GM21390 (cell line): Measurements from ENCODE around the gene TEX9.
"Not testable (repeated sequence)": the region's sequence is repeated elsewhere in the genome, so short reads cannot be mapped to it uniquely, and the experiment has no call there.

Experiments used
- ATAC-seq: cut with Tn5 transposase; IDR thresholded peaks from one replicate; pipeline ENCODE4 v1.9.1; 2021; ENCODE audit not compliant: unreplicated experiment

The TEX9 gene

DNA sequence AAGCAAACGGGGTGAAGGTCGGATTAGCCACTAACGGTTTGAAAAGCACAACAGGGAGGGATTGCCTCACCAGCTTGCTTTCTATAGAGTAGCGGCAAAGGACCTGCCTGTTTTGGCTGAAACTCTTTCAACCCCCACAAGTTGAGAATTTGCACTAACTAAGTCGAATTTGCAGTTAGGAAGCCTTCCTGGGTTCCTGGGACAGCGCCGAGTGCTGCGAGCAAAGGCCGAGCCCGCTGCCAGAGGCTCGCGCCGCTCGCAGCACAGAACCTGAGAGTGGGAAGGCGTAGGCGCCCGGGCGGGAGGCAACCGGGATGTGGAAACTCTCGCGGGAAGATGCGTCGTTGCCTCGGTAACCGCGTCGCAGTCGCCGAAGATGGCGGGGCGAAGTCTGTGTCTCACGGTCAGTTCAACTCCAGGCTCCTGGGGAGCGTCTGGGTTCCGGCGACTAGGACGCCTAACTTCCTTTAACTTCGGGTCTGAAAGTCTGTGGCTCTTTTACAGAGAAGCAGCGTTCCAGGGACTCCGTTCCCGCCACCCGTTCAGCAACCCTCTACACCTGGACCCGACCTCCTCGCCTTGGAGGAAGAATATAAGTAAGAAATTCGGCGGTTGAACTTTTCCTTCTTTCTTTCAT, at the start of gene TEX9:
Gene TEX9, plus strand, starts transcription at position 352 of the 637 bp plus-strand sequence. Its CDS starts 25 bp downstream, at position 377.
- ATAC-seq = peak; percentile 89

DNA sequence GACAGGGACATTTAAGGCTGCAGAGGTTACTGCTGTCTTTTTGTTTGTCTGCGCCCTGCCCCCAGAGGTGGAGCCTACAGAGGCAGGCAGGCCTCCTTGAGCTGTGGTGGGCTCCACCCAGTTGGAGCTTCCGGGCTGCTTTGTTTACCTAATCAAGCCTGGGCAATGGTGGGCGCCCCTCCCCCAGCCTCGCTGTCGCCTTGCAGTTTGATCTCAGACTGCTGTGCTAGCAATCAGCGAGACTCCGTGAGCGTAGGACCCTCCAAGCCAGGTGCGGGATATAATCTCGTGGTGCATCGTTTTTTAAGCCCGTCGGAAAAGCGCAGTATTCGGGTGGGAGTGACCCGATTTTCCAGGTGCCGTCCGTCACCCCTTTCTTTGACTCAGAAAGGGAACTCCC, 48.7 kb upstream of the TEX9 start:
- not testable (repeated sequence) for ATAC-seq

GRCh38 chr15:56320316-56320715, 44.9 kb upstream of the TEX9 start:
- no peak for ATAC-seq

GRCh38 chr15:56320861-56321260, 44.4 kb upstream of the TEX9 start:
- no peak for ATAC-seq

- ATAC-seq = no peak
Measured at GRCh38 chr15:56322444-56322843, 42.8 kb upstream of the TEX9 start.

DNA sequence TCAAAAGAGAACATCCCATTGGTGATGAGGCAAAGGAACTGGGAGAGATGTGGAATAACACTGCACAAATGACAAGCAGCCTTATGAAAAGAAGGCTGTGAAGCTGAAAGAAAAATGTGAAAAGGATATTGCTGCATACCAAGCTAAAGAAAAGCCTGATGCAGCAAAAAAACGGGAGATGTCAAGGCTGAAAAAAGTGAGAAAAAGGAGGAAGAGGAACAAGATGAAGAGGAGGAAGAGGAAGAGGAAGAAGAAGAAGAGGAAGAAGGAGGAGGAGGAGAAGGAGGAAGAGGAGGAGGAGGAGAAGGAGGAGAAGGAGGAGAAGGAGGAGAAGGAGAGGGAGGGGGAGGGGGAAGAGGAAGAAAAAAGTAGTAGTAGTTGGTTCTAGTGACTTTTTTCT, 41.8 kb upstream of the TEX9 start:
- ATAC-seq = no peak

GRCh38 chr15:56325186-56325585, 40.0 kb upstream of the TEX9 start:
- ATAC-seq = no peak

GRCh38 chr15:56327721-56328502, 37.3 kb upstream of the TEX9 start:
- no peak for ATAC-seq

DNA sequence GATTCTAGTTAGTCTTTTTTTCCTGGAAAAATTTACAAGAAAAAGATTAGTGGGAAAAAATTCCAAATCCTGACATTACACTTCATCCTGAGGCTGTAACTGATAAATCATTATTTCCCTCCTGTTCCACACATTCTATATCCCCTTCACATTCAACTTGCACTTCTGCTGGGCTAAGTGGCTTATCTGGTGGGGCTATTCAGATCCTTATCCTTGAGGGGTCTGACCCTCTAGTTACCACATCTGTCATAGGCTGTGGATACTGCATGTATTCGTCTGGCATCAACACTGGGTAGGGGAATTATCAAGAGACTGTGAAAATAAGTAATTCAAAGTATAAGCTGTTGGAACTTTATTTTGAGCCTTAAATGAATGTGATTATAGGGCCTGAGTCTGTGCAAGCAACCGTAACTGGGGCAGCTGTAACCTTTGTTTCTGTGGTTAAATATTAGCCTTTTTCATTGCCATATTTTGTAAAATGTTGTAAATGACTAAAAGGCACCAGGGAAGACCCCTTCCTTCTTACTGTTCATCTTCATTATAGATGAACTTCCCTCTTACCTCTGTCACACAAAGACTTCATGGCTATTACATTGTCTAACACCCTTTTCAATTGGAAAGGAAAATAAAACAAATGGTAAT, 28.0 kb upstream of the TEX9 start:
- no peak for ATAC-seq

DNA sequence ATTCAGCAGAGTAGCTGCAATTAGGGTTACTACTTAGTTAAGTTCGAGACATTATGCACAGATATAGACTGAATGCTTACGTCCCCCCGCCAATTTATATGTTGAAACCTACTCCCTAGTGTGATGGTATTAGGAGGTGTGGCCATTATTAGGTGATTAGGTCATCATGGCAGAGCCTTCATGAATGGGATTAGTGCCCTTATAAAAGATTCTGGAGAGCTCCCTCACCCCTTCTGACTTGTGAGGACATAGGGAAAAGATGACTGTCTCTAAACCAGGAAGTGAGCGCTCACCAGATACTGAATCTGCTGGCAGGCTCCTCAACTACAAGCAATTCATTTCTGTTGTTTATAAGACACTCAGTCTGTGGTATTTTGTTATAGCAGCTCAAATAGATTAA, 25.6 kb upstream of the TEX9 start:
- no peak for ATAC-seq

- no peak for ATAC-seq
Measured at GRCh38 chr15:56341201-56341600, 24.0 kb upstream of the TEX9 start.

GRCh38 chr15:56342653-56343052, 22.6 kb upstream of the TEX9 start:
- no peak for ATAC-seq

DNA sequence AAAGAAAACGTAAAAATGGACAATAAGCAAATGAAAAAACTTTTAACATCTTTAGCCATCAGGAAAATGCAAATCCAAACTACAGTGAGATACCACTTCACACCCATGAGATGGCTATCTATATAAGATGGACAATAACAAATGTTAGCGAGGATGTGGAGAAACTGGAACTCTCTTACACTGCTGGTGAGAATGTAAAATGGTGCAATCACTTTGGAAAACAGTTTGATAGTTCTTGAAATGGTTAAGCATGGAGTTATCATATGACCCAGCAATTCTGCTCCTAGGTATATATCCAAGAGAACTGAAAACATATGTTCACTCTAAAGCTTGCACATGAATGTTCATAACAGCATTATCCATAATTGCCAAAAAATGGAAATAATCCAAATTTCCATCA, 21.3 kb upstream of the TEX9 start:
- no peak for ATAC-seq

DNA sequence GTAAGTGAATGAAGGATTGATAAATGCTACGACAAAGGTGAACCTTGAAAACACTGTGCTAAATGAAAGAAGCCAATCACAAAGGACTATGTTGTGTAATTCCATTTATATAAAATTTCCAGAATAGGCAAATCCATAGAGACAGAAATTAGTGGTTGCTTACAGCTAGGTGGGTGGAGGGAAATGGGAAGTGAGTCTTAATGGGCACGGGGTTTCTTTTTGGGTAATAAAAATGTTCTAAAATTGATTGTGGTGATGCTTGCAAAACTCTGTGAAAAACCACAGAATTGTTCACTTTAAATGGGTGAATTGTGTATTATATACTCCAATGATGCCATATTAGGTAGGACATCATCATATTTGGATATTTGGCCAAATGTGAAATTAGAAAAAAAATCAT, 20.9 kb upstream of the TEX9 start:
- ATAC-seq = no peak

- ATAC-seq = no peak
Measured at GRCh38 chr15:56346414-56346813, 18.8 kb upstream of the TEX9 start.

DNA sequence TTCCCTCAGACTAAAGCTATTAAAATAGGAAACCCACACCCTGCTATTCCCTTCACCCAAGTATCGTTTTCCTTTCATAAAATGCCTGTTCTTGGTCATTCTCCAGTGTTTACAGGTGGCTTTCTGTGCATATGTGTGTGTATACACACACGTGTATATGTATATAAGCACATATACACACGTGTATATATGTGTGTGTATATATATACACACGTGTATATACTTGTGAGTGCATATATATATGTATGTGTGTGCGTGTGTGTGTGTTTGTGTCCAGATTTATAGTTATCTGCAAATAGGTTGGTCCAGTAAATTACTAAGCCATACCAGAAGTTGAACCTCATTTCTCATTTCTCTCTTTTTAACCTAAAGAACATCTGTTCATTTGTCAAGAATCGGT, 15.7 kb upstream of the TEX9 start:
- no peak for ATAC-seq

DNA sequence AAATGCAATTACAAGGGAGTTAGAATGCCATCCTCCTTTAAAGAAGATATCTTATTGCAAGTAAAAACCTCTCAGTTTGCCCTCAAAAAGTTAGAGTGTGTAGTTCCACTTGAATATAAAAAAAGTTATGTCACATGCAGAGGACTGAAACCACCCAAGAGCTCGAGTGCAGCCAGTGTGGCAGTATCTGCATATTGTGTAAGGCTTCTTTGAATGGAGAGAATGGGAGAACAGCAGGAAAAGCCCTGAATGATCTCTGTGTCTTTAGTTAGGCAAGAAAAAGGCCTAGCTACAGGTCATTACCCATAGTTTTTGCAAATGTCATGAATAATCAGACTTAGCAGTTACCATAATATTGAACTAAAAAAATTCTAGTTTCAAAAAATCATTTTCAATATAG, 13.9 kb upstream of the TEX9 start:
- ATAC-seq = no peak

- no peak for ATAC-seq
Measured at GRCh38 chr15:56351957-56352506, 13.2 kb upstream of the TEX9 start.

- no peak for ATAC-seq
Measured at GRCh38 chr15:56353119-56353518, 12.1 kb upstream of the TEX9 start.

DNA sequence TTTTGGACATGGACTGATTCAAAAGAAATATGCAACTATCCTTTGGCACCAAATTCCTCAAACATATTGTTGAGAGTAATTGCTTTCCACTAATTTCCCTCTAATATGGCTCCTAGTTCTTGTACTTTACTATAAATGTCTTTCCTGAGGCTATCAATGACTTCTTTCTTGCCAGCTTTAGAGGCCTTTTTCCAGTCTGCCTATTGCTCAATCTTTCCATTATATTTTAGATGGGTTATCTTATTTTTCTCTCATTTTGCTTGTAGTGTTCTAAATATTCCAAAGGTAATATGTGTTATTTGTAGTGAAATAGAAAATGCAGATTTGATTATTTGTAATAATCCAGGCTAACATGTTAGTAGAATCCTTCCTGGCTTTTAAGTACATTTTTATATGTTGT, 11.5 kb upstream of the TEX9 start:
- no peak for ATAC-seq

GRCh38 chr15:56356616-56357015, 8.6 kb upstream of the TEX9 start:
- ATAC-seq = peak; percentile 51

DNA sequence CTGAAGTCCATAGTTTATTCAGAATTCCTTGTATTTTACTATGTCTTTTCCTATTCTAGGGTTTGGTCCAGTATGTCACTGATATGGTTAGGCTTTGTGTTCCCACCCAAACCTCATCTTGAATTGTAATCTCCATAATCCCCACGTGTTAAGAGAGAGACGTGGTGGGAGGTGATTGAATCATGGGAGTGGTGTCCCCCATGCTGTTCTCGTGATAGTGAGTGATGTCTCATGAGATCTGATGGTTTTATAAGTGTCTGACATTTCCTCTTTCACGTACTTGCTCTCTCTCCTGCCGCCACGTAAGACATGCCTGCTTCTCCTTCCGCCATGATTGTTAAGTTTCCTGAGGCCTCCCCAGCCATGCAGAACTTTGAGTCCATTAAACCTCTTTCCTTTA, 6.6 kb upstream of the TEX9 start:
- ATAC-seq = no peak
